ENCODE measurements around the gene AKAP5. TPM values are rescaled to one million over a fixed set of nuclear protein-coding genes. Genes with fewer than 3 reads are reported as not detected.

The AKAP5 gene
- total and polyA plus RNA-seq, 2 experiments from 2014 or later: 1.0 to 3.4 TPM

- Mint-ChIP-seq H3K27ac (no peak overlapping the region), H3K27me3 (ENCODE audit: insufficient read depth, low read depth, poor library complexity) (peaks cover 11% of the 10 kb centered on the region), H3K4me1 (peaks cover 33% of the 10 kb centered on the region), H3K4me3 (peak overlapping the region; percentile 94), H3K36me3 (ENCODE audit: low read depth) (peaks cover 18% of the 10 kb centered on the region), H3K9me3 (no peaks in the 10 kb centered on the region)
- no peak overlapping the region for H3K27ac ChIP-seq (ENCODE audit: low read depth)
- no peak for DNase-seq (ENCODE audit: low spot score)
- H3K4me1 ChIP-seq (ENCODE audit: insufficient read depth): peaks cover 30% of the 10 kb centered on the region
- H4K20me1 ChIP-seq (replicated peaks; ENCODE audit: insufficient read depth): 0 out of 2 replicates have a peak, but pooled peaks cover 4% of the 10 kb centered on the region
- H2AFZ ChIP-seq: peak overlapping the region; percentile 97; the same call in 1 of the 2 replicates
- H3K27me3 ChIP-seq (ENCODE audit: insufficient read depth): no peaks in the 10 kb centered on the region
- peak overlapping the region; percentile 76 for H3K4me3 ChIP-seq
- peaks cover 71% of the 10 kb centered on the region for H3K79me2 ChIP-seq (replicated peaks; ENCODE audit: insufficient read depth)
- H3K4me2 ChIP-seq: peak overlapping the region; percentile 86
- H3K36me3 ChIP-seq (ENCODE audit: insufficient read depth): no peaks in the 10 kb centered on the region
- H3K9me2 ChIP-seq (ENCODE audit: insufficient read depth): no peaks in the 10 kb centered on the region
- TF ChIP-seq CTCF (conservative IDR thresholded peaks at IDR 0.05; ENCODE audit: low read depth in 2 of 2) (no peak), ZNF114 (CRISPR knock-in tag; IDR thresholded peaks at IDR 0.05) (no peak), ETS1 (IDR thresholded peaks at IDR 0.05) (no peak)
- ATAC-seq: no peak
- peaks cover 8% of the 10 kb centered on the region; the same call in 1 of the 2 replicates for H3F3A ChIP-seq (replicated peaks; ENCODE audit: low read depth)
Observed at GRCh38 chr14:64502456-64502855, 37.2 kb downstream of the AKAP5 start.

GRCh38 chr14:64502887-64503433 lies 37.7 kb downstream of the AKAP5 start:
- Histone ChIP-seq H3K36me3 (ENCODE audit: insufficient read depth) (no peaks in the 10 kb centered on the region), H2AFZ (peak overlapping the region; percentile 97), H4K20me1 (replicated peaks; ENCODE audit: insufficient read depth) (0 out of 2 replicates have a peak, but pooled peaks cover 4% of the 10 kb centered on the region), H3F3A (replicated peaks; ENCODE audit: low read depth) (peaks cover 8% of the 10 kb centered on the region; the same call in 1 of the 2 replicates), H3K4me1 (ENCODE audit: insufficient read depth) (peaks cover 33% of the 10 kb centered on the region), H3K27ac (ENCODE audit: low read depth) (peak overlapping the region; percentile 88), H3K4me3 (peak overlapping the region; percentile 76), H3K4me2 (peak overlapping the region; percentile 86), H3K79me2 (replicated peaks; ENCODE audit: insufficient read depth) (peaks cover 72% of the 10 kb centered on the region), H3K27me3 (ENCODE audit: insufficient read depth) (no peaks in the 10 kb centered on the region), H3K9me2 (ENCODE audit: insufficient read depth) (no peaks in the 10 kb centered on the region)
- Mint-ChIP-seq H3K27ac (peak overlapping the region; percentile 91), H3K27me3 (ENCODE audit: insufficient read depth, low read depth, poor library complexity) (peaks cover 11% of the 10 kb centered on the region), H3K4me3 (peak overlapping the region; percentile 94), H3K9me3 (no peaks in the 10 kb centered on the region), H3K4me1 (peaks cover 38% of the 10 kb centered on the region), H3K36me3 (ENCODE audit: low read depth) (peaks cover 16% of the 10 kb centered on the region)
- DNase-seq (ENCODE audit: low spot score) (peak; percentile 50), ATAC-seq (no peak)
- TF ChIP-seq REST (IDR thresholded peaks at IDR 0.05; ENCODE audit: unreplicated experiment): no peak
- TF ChIP-seq ZNF462 (CRISPR knock-in tag; IDR thresholded peaks at IDR 0.05): no peak
- no peak for TF ChIP-seq EZH2 (IDR thresholded peaks at IDR 0.05; ENCODE audit: low read depth, unreplicated experiment)
- TF ChIP-seq NANOG (IDR thresholded peaks at IDR 0.05; ENCODE audit: borderline replicate concordance): no peak
- no peak for TF ChIP-seq CREB1 (CRISPR knock-in tag; IDR thresholded peaks at IDR 0.05; ENCODE audit: low read depth)
